GM18520 (cell line): ENCODE results near the gene ATP10A.

Experiments
- ATAC-seq: cut with Tn5 transposase; IDR thresholded peaks from one replicate; pipeline ENCODE4 v1.9.1; 2021; ENCODE audit not compliant: unreplicated experiment

Gene ATP10A

GRCh38 chr15:25742776-25743547 lies 120.2 kb downstream of the ATP10A start:
- ATAC-seq, result no peak

DNA sequence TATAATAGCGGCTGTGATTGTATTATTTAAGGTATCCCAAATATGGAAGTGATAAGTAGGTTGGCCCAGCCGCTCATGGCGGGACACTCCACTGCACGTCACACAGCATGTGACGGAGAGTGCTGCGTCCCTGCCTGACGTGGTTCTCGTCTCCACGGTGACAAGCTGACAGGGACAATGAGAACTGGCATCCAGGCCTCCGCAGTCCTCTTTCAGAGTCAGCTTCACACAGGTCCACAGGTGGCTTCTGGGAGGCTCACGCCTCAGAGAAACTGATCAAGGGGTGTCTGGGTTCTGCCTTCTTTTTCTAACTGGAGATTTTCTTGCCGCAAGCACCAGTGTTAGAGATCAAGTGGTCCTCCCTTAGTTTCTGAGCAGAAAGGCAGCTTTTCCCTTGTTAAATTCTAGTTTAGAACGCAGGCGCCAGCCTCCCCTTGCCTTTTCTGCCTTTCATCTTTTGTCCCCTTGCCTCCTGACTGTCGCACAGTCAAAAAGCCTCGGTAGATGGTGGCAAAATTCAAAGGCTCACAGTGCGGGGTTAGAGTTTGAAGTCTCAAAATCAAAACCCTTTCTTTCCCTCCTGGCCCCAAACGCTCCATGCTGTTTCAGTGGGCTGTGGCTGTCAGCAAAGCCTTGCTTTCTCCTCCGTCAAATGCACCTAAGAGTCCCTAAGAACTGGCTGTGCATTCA lies 120.9 kb downstream of the ATP10A start:
- no peak for ATAC-seq

DNA sequence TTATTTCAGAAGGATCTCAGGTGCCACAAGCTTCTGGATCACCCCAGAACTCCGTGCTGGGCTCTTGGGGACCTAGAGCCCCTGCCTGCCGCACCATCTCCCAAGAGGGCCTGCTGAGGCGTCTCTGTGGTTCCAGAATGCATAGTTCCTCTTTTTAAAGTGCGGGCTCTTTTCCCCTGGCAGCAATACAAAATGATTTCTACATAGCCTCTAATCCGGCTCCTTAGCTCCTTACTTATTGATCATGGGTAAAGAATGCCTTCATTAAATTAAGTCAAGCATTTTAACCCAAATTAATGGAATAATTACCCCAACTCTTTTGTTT lies 121.9 kb downstream of the ATP10A start:
- ATAC-seq, result no peak

- no peak for ATAC-seq
Measured at GRCh38 chr15:25740383-25741255, 122.5 kb downstream of the ATP10A start.

GRCh38 chr15:25739687-25740121 lies 123.4 kb downstream of the ATP10A start:
- ATAC-seq, result no peak

- ATAC-seq, result no peak
Measured at GRCh38 chr15:25738171-25738965, 124.8 kb downstream of the ATP10A start.

DNA sequence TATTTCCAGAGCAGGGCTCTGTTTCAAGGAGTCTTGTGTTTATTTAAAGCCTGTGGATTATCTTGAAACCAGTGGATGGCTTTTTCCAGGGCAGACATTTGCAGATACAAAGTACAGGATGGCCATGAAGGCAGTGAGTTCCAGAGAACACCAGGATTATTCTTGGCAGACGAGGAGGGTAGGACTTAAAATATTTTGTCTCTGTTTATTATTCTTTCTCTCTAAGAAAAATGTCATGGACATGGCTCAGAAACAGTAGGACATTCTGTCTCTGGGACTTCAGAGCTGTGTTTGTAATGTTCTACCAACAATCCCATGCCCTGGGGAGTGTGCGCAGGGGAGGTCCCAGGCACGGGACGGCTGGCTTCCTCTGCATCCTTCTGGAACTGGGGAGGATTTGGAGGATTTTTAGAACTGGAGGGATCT lies 125.9 kb downstream of the ATP10A start:
- ATAC-seq, result no peak

- no peak for ATAC-seq
Measured at GRCh38 chr15:25736461-25736860, 126.7 kb downstream of the ATP10A start.

DNA sequence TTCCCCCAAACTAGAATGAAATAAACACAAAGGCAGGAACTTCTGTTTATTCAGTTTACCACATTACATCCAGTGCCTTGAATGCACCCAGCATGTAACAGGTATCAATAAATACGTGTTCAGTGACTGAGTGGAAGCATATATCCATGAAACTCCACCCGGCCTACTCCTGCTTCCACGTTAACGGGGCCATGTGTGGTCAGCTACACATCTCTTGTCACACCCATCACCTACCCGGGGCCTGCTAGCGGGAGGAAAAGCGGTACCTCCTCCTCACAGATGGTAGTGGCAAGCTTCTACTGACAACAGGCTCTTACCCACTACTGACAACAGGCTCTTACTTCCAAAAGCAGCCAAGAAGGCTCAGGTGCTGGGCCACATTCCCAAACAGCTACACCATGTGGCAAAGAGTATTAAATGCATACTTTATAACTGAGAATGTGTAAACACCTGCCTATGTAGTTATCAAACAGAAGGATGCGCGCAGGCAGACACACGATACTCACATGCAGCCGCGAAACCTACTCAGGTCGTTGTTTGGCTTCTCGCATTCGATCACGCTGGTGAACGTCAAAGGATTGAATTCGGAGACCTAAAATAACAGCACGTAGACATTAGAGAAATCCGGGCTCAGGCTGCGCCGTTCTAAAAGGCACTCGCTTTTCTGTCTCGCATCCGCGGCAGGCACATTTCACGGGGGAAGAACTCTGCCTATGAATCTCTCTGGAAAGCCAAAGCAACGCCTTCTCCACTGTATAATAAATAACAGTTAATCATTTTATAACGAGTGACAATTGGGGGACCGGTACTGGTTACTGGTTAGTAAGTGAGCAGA lies 127.4 kb downstream of the ATP10A start:
- ATAC-seq, result no peak

GRCh38 chr15:25734680-25735355 lies 128.3 kb downstream of the ATP10A start:
- no peak for ATAC-seq

- no peak for ATAC-seq
Measured at GRCh38 chr15:25733856-25734679, 129.1 kb downstream of the ATP10A start.

DNA sequence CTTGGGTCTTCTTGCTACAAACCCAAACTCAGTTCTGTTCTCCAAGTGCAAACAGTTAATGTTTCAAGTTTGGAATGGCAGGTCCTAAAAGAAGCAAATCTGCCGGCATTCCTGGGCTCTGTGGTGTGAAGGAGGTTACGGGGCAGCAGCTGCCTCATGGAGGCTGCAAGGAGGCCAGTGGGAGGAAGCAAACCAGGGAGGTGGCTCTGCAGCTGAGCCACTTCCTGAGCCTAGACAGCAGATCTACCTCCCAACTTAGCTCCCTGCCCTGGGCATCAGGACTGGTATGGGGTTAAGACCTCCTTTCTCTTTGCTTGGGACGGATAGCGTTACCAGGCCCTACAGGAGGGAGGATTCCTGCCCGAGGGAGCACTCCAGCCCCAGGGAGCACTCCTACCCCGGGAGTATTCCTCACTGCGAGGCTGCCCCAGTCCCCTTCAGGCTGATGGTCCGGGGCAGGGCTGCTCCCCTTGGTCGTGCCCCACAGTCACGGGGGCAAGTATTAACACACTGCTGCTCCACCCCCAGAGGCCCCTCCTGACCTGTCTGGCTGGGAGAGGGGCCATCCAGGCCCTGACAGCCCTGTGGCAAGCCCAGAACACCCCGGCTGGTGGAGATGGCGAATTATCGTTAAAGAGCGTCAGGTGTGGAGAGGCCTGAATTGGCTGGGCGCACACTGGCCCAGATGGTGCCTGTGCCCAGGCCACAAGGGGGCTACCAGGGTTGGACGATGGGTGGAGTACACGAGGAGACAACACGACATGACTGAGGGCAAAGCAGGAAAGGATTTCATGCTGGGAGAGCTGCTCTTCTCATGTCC lies 129.9 kb downstream of the ATP10A start:
- no peak for ATAC-seq

DNA sequence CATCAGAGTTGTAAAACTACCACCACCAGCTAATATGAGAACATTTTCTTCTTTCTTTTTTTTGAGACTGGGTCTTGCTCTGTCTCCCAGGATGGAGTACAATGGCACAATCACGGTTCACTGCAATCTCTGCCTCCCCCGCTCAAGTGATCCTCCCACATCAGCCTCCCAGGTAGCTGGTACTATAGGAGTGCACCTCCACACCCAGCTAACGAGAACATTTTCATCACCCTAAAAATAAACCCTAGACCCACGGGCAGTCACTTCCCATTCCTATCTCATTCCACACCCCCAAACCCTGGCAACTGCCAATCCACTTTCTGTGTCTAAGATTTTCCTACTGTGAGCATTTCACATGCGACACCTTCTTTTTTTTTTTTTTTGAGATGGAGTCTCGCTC lies 130.9 kb downstream of the ATP10A start:
- no peak for ATAC-seq

DNA sequence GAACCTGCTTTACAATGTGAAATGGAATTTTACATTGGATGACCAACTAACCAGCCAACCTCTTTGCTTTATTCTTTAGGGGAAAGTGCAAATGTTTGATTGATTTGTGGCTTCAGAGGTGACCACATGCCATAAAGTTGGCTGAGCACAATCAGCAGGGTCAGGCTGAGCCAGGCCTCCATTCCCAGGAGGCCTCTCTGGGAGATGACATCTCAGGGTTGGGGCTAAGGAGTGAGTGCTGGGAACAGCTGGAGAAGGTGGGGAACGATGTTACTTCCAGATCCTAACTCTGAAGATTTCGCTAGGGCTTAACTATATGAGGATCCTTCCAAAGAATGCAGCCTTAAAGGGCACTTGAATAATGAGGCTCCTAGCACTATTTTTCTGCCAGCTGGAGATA lies 131.7 kb downstream of the ATP10A start:
- no peak for ATAC-seq

DNA sequence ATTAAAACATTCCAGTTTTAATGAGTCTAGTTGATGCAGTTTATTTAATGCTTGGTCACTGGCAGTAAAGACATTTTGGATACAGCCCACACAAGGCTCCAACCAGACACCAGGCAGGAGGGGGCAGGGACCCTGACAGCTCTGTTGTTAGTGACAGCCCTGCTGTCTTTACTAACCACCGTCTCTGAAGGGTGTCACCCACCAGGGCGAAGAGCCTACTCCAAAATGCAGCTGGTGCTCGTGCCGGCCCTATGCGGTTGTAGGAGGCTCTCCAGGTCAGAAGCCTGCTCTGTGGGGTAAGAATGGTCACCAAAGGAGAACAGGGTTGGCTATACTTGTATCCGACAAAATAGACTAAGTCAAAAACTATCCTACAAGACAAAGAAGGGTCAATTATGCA lies 132.2 kb downstream of the ATP10A start:
- ATAC-seq, result no peak

DNA sequence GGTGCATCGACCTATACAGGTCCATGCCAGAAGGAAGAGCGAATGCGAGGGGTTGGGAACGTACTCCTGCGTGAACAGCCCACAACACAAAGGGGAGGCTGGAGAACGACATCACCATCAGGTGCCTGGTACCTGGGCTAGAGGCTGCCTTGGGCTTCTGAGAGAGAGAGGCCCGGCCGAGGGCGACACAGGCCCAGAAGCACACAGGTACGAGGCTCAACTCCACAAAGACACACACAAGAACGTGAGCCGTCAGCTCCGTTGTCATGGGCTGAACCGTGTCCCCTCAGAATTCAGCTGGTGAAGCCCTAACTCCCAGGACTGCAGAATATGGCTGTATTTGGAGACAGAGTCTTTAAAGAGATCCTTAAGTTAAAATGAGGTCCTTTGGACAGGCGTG lies 134.3 kb downstream of the ATP10A start:
- no peak for ATAC-seq

- ATAC-seq, result no peak
Measured at GRCh38 chr15:25727867-25728600, 135.1 kb downstream of the ATP10A start.
